ENCODE data around the gene WNT1. TPM values are rescaled to one million over a fixed set of nuclear protein-coding genes. Genes with fewer than 3 reads are reported as not detected.
A peak's percentile ranks its signal among the peaks of the same experiment; 100 is the strongest.

Gene WNT1
- total RNA-seq, 4 donors from 2014 or later: not detected

DNA sequence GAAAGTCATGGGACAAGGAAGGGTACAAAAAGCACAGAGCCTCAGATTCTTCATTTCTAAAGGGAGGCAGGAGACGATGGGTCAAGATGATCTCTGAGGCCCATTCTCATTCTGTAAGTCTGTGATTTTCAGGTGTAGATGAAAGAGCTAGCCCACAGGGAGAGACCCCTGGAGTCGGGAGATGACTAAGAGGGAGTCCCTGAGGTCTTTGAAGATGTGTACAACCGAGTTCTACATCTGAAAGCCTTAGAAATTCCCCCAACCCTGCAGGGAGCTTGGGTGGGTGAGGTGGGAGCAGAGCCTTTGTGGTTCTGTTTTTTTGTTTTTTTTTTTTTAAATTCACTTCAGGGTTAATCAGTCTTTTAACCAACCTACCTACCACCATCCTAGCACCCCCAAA lies 9.7 kb upstream of the WNT1 start:
- Histone ChIP-seq H3K27me3 (peaks cover 42% of the 10 kb centered on the region), H3K9me3 (no peaks in the 10 kb centered on the region), H3K36me3 (no peaks in the 10 kb centered on the region), H3K4me1 (peaks cover 43% of the 10 kb centered on the region), H3K27ac (no peak overlapping the region), H3K4me3 (no peak overlapping the region)
- no peak for TF ChIP-seq POLR2A (IDR thresholded peaks at IDR 0.05)
- TF ChIP-seq POLR2AphosphoS5 (IDR thresholded peaks at IDR 0.05): no peak
- TF ChIP-seq CTCF (IDR thresholded peaks at IDR 0.05): no peak
- TF ChIP-seq EP300 (IDR thresholded peaks at IDR 0.05): no peak
- no peak for DNase-seq (ENCODE audit: low spot score in 2 of 2)
- 79% methylated on average over 3 of the region's 3 CpGs for WGBS

DNA sequence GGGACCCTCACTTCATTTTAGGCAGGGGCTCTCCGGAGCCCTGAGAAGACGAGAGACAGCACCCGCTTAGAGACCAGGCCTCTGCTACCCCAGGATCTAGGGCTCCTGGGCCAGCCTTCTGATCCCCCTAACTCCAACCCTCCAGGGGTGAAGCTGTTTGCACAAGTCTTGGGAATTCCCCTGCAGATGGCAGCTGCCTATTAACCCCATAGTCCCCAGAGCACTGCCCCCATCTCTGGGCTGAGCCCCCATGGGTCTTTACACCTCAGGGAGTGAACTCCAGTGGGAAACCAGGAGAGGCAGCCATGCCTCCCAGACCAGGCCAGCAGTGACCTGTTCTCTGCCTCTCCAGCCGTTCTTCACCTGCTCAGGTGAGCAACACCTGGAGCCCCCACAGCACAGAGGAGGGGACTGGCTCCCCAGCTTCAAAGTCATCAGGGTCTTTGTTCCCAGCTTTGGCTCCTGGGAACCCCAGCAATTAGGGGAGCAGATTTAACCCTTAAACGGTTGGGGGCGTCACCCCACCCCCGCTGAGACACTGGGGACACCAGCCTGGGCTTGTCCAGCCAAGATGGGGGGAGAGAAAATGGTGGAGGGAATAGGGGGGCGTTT lies 8.9 kb upstream of the WNT1 start:
- Histone ChIP-seq H3K4me3 (peak overlapping the region; percentile 38), H3K36me3 (no peaks in the 10 kb centered on the region), H3K4me1 (peaks cover 49% of the 10 kb centered on the region), H3K27ac (no peak overlapping the region), H3K9me3 (no peaks in the 10 kb centered on the region), H3K27me3 (peaks cover 50% of the 10 kb centered on the region)
- no peak for DNase-seq (ENCODE audit: low spot score in 2 of 2)
- WGBS: 46% methylated on average over 8 of the region's 8 CpGs
- TF ChIP-seq EP300 (IDR thresholded peaks at IDR 0.05) (no peak), CTCF (IDR thresholded peaks at IDR 0.05) (no peak), POLR2AphosphoS5 (IDR thresholded peaks at IDR 0.05) (no peak), POLR2A (IDR thresholded peaks at IDR 0.05) (no peak)

GRCh38 chr12:48969833-48970701 lies 8.1 kb upstream of the WNT1 start:
- peaks cover 52% of the 10 kb centered on the region for H3K27me3 ChIP-seq

DNA sequence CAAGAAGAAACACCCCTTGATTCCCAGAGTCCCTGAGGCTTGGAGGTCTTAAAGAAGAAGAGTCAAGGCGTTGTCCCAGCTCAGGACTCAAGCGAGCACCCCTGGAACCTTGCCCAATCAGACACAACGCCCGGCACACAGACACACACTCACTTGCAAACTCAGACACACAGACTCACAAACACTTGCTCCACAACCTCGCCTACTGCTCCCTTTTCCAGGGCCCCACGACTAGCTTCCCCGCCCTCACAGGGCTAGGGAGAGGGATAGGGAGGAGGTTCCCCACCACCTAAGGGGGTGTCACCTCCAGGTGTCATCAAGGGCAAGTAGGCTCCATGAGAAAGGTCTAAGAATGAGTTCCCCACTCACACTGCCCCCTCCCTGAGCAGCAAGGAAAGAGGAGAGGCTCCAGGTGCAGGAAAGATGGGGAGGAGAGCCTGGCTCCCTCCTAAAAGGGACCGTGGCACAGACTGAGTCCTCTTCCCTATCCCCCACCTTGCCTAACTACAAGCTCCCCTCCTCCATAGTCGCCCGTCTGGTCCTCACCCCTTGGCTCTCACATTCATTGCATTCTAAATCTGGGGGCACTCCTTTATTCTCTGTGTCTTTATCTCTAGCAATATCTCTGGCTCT lies 7.3 kb upstream of the WNT1 start:
- Histone ChIP-seq H3K27me3 (peaks cover 52% of the 10 kb centered on the region), H3K9me3 (no peaks in the 10 kb centered on the region), H3K36me3 (no peaks in the 10 kb centered on the region), H3K4me1 (peaks cover 49% of the 10 kb centered on the region), H3K27ac (no peak overlapping the region), H3K4me3 (peak overlapping the region; percentile 45)
- DNase-seq (ENCODE audit: low spot score in 2 of 2): no peak
- no peak for TF ChIP-seq CTCF (IDR thresholded peaks at IDR 0.05)
- TF ChIP-seq EP300 (IDR thresholded peaks at IDR 0.05): no peak
- TF ChIP-seq POLR2A (IDR thresholded peaks at IDR 0.05): no peak
- TF ChIP-seq POLR2AphosphoS5 (IDR thresholded peaks at IDR 0.05): no peak
- WGBS: 29% methylated on average over 10 of the region's 10 CpGs

More at GRCh38 chr12:48969833-48970701, 8.1 kb upstream of the WNT1 start:
- DNase-seq (ENCODE audit: low spot score in 2 of 2): no peak
- peak overlapping the region; percentile 5 for H3K27ac ChIP-seq
- H3K36me3 ChIP-seq: no peaks in the 10 kb centered on the region
- H3K9me3 ChIP-seq: no peaks in the 10 kb centered on the region
- peaks cover 49% of the 10 kb centered on the region for H3K4me1 ChIP-seq
- 25% methylated on average over 16 of the region's 77 CpGs for WGBS
- TF ChIP-seq POLR2A (IDR thresholded peaks at IDR 0.05) (no peak), EP300 (IDR thresholded peaks at IDR 0.05) (no peak)
- H3K4me3 ChIP-seq: peak overlapping the region; percentile 38

GRCh38 chr12:48972213-48972951 lies 5.7 kb upstream of the WNT1 start:
- TF ChIP-seq CTCF (IDR thresholded peaks at IDR 0.05) (no peak), POLR2A (IDR thresholded peaks at IDR 0.05) (no peak), POLR2AphosphoS5 (IDR thresholded peaks at IDR 0.05) (no peak), EP300 (IDR thresholded peaks at IDR 0.05) (no peak)
- peaks cover 61% of the 10 kb centered on the region for H3K27me3 ChIP-seq
- H3K9me3 ChIP-seq: no peaks in the 10 kb centered on the region
- 20% methylated on average over 12 of the region's 23 CpGs for WGBS
- DNase-seq (ENCODE audit: low spot score in 2 of 2): no peak
- H3K4me3 ChIP-seq: no peak overlapping the region
- no peaks in the 10 kb centered on the region for H3K36me3 ChIP-seq
- H3K4me1 ChIP-seq: peaks cover 49% of the 10 kb centered on the region
- H3K27ac ChIP-seq: no peak overlapping the region
